ENCODE measurements around the gene LIPG.
"Not testable (repeated sequence)": the region's sequence is repeated elsewhere in the genome, so short reads cannot be mapped to it uniquely, and the experiment has no call there.

LIPG gene

GRCh38 chr18:49561289-49562193 is at the start of gene LIPG:
Gene LIPG (plus strand): TSS chr18:49562057. CDS start chr18:49562309, 252 bp downstream.
- H3K27me3 ChIP-seq (ENCODE audit: insufficient read depth, low read length): peaks cover 48% of the 10 kb centered on the region
- H3K9ac ChIP-seq (ENCODE audit: low read depth, low read length): peak within 1 kb of the TSS; percentile 91
- H3K27ac ChIP-seq (ENCODE audit: low read length): peak within 1 kb of the TSS; percentile 75
- H3K36me3 ChIP-seq (ENCODE audit: insufficient read depth, low read depth, low read length): peaks cover 12% of the 10 kb centered on the region; the same call in 1 of the 2 replicates
- H3K9me3 ChIP-seq (ENCODE audit: insufficient read depth, low read depth, low read length): no peaks in the 10 kb centered on the region; the same call in 1 of the 2 replicates
- peaks cover 9% of the 10 kb centered on the region for H3K4me1 ChIP-seq (ENCODE audit: insufficient read depth, low read length)
- peak within 1 kb of the TSS; percentile 92 for H3K4me3 ChIP-seq (ENCODE audit: low read length)

- not testable (repeated sequence) for H3K9me3 ChIP-seq (ENCODE audit: insufficient read depth, low read depth, low read length); H3K27me3 ChIP-seq (ENCODE audit: insufficient read depth, low read length); H3K9ac ChIP-seq (ENCODE audit: low read depth, low read length); H3K4me3 ChIP-seq (ENCODE audit: low read length); H3K36me3 ChIP-seq (ENCODE audit: insufficient read depth, low read depth, low read length); H3K4me1 ChIP-seq (ENCODE audit: insufficient read depth, low read length); H3K27ac ChIP-seq (ENCODE audit: low read length)
Measured at GRCh38 chr18:49512876-49513275, 49.0 kb upstream of the LIPG start.

GRCh38 chr18:49514577-49514976 is 47.3 kb upstream of the LIPG start:
- Histone ChIP-seq H3K9ac (ENCODE audit: low read depth, low read length) (no peak overlapping the region), H3K4me1 (ENCODE audit: insufficient read depth, low read length) (peaks cover 13% of the 10 kb centered on the region), H3K9me3 (ENCODE audit: insufficient read depth, low read depth, low read length) (no peaks in the 10 kb centered on the region), H3K36me3 (ENCODE audit: insufficient read depth, low read depth, low read length) (no peaks in the 10 kb centered on the region), H3K27ac (ENCODE audit: low read length) (no peak overlapping the region), H3K27me3 (ENCODE audit: insufficient read depth, low read length) (no peaks in the 10 kb centered on the region), H3K4me3 (ENCODE audit: low read length) (no peak overlapping the region)

GRCh38 chr18:49515003-49515402 is 46.9 kb upstream of the LIPG start:
- not testable (repeated sequence) for H3K36me3 ChIP-seq (ENCODE audit: insufficient read depth, low read depth, low read length); H3K9me3 ChIP-seq (ENCODE audit: insufficient read depth, low read depth, low read length); H3K27me3 ChIP-seq (ENCODE audit: insufficient read depth, low read length); H3K9ac ChIP-seq (ENCODE audit: low read depth, low read length); H3K4me3 ChIP-seq (ENCODE audit: low read length); H3K27ac ChIP-seq (ENCODE audit: low read length)
- H3K4me1 ChIP-seq (ENCODE audit: insufficient read depth, low read length): peaks cover 17% of the 10 kb centered on the region

GRCh38 chr18:49515516-49515915 is 46.3 kb upstream of the LIPG start:
- no peaks in the 10 kb centered on the region for H3K27me3 ChIP-seq (ENCODE audit: insufficient read depth, low read length)
- H3K4me1 ChIP-seq (ENCODE audit: insufficient read depth, low read length): peaks cover 18% of the 10 kb centered on the region
- H3K9ac ChIP-seq (ENCODE audit: low read depth, low read length): no peak overlapping the region
- no peaks in the 10 kb centered on the region for H3K9me3 ChIP-seq (ENCODE audit: insufficient read depth, low read depth, low read length)
- H3K4me3 ChIP-seq (ENCODE audit: low read length): no peak overlapping the region
- no peak overlapping the region for H3K27ac ChIP-seq (ENCODE audit: low read length)
- no peaks in the 10 kb centered on the region for H3K36me3 ChIP-seq (ENCODE audit: insufficient read depth, low read depth, low read length)

- no peaks in the 10 kb centered on the region for H3K9me3 ChIP-seq (ENCODE audit: insufficient read depth, low read depth, low read length)
- H3K9ac ChIP-seq (ENCODE audit: low read depth, low read length): no peak overlapping the region
- H3K4me3 ChIP-seq (ENCODE audit: low read length): no peak overlapping the region
- H3K4me1 ChIP-seq (ENCODE audit: insufficient read depth, low read length): peaks cover 18% of the 10 kb centered on the region
- no peaks in the 10 kb centered on the region for H3K27me3 ChIP-seq (ENCODE audit: insufficient read depth, low read length)
- H3K36me3 ChIP-seq (ENCODE audit: insufficient read depth, low read depth, low read length): no peaks in the 10 kb centered on the region
- H3K27ac ChIP-seq (ENCODE audit: low read length): no peak overlapping the region
Measured at GRCh38 chr18:49517483-49517882, 44.4 kb upstream of the LIPG start.

- Histone ChIP-seq H3K9me3 (ENCODE audit: insufficient read depth, low read depth, low read length) (no peaks in the 10 kb centered on the region), H3K27ac (ENCODE audit: low read length) (no peak overlapping the region), H3K4me3 (ENCODE audit: low read length) (no peak overlapping the region), H3K9ac (ENCODE audit: low read depth, low read length) (no peak overlapping the region), H3K27me3 (ENCODE audit: insufficient read depth, low read length) (no peaks in the 10 kb centered on the region), H3K4me1 (ENCODE audit: insufficient read depth, low read length) (peaks cover 18% of the 10 kb centered on the region), H3K36me3 (ENCODE audit: insufficient read depth, low read depth, low read length) (no peaks in the 10 kb centered on the region)
Measured at GRCh38 chr18:49519101-49519971, 42.5 kb upstream of the LIPG start.

DNA sequence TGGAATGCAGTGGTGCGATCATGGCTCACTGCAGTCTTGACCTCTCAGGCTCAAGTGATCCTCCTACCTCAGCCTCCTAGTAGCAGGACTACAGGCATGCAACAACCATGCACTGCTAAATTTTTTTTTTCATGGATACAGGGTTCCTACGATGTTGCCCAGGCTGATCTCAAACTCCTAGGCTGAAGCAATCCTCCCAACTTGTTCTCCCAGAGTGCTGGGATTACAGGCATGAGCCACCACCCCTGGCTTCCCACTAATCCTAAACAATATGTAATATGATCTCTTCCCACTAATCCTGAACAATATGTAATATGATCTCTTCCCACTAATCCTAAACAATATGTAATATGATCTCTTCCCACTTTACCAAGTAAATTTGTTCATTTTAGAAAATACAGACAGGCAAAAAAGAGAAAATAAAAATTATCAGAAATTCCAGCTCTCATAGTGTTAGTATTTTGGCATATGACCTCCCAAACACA is 41.2 kb upstream of the LIPG start:
- H3K4me1 ChIP-seq (ENCODE audit: insufficient read depth, low read length): peaks cover 15% of the 10 kb centered on the region
- H3K27ac ChIP-seq (ENCODE audit: low read length): no peak overlapping the region
- H3K9ac ChIP-seq (ENCODE audit: low read depth, low read length): no peak overlapping the region
- H3K9me3 ChIP-seq (ENCODE audit: insufficient read depth, low read depth, low read length): no peaks in the 10 kb centered on the region
- no peak overlapping the region for H3K4me3 ChIP-seq (ENCODE audit: low read length)
- no peaks in the 10 kb centered on the region for H3K36me3 ChIP-seq (ENCODE audit: insufficient read depth, low read depth, low read length)
- no peaks in the 10 kb centered on the region for H3K27me3 ChIP-seq (ENCODE audit: insufficient read depth, low read length)

DNA sequence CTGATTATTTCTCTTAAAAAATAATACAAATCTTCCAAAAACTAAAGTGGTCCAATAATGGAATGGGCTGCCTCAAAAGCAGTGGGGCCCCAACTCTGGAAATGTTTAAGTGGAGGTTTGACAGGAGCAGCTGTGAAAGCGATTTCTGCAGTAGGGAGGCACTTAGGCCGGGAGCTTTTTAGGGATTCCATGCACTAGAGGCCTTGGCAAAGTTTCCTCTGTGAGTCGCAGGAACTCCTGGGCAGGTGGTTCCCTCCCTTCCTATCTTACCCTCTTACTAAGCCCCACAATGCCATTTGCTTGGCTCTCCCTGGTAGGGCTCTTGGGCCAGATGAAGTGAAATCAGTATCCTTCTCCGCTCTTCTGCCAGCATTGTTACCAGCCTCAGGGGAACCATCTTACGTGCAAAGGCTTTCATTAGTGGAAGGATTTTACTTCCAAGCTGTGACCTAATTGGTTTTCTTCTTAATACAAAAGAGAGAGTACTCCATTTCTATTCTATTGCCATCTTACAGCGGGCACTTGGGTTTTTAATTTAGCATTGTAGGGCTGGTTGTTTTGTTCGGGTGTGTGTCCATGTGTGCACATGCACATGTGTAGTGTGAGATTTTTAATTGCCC is 40.5 kb upstream of the LIPG start:
- Histone ChIP-seq H3K36me3 (ENCODE audit: insufficient read depth, low read depth, low read length) (no peaks in the 10 kb centered on the region), H3K4me3 (ENCODE audit: low read length) (no peak overlapping the region), H3K9ac (ENCODE audit: low read depth, low read length) (no peak overlapping the region), H3K9me3 (ENCODE audit: insufficient read depth, low read depth, low read length) (no peaks in the 10 kb centered on the region), H3K4me1 (ENCODE audit: insufficient read depth, low read length) (peaks cover 15% of the 10 kb centered on the region), H3K27me3 (ENCODE audit: insufficient read depth, low read length) (no peaks in the 10 kb centered on the region), H3K27ac (ENCODE audit: low read length) (no peak overlapping the region)

GRCh38 chr18:49523580-49524093 is 38.2 kb upstream of the LIPG start:
- not testable (repeated sequence) for H3K27me3 ChIP-seq (ENCODE audit: insufficient read depth, low read length)

GRCh38 chr18:49524349-49524748 is 37.5 kb upstream of the LIPG start:
- no peak overlapping the region for H3K4me3 ChIP-seq (ENCODE audit: low read length)

More at GRCh38 chr18:49523580-49524093, 38.2 kb upstream of the LIPG start:
- H3K9ac ChIP-seq (ENCODE audit: low read depth, low read length); H3K4me3 ChIP-seq (ENCODE audit: low read length); H3K9me3 ChIP-seq (ENCODE audit: insufficient read depth, low read depth, low read length); H3K36me3 ChIP-seq (ENCODE audit: insufficient read depth, low read depth, low read length); H3K27ac ChIP-seq (ENCODE audit: low read length): not testable (repeated sequence)
- peaks cover 25% of the 10 kb centered on the region for H3K4me1 ChIP-seq (ENCODE audit: insufficient read depth, low read length)

More at GRCh38 chr18:49524349-49524748, 37.5 kb upstream of the LIPG start:
- Histone ChIP-seq H3K36me3 (ENCODE audit: insufficient read depth, low read depth, low read length) (no peaks in the 10 kb centered on the region), H3K27ac (ENCODE audit: low read length) (no peak overlapping the region), H3K27me3 (ENCODE audit: insufficient read depth, low read length) (no peaks in the 10 kb centered on the region), H3K9ac (ENCODE audit: low read depth, low read length) (no peak overlapping the region), H3K9me3 (ENCODE audit: insufficient read depth, low read depth, low read length) (no peaks in the 10 kb centered on the region), H3K4me1 (ENCODE audit: insufficient read depth, low read length) (peaks cover 18% of the 10 kb centered on the region)
